Nephron progenitor cell (in vitro differentiated cells): Measurements from ENCODE around the gene MERTK.
A peak's percentile ranks its signal among the peaks of the same experiment; 100 is the strongest.

Experiments used
- DNase-seq: peaks from one replicate; pipeline ENCODE4 v3.0.0; 2021
- H3K27ac Mint-ChIP-seq: 2 replicates; pipeline ENCODE4 v1.8.0; 2021; ENCODE audit warnings: mild to moderate bottlenecking, moderate library complexity, mixed read lengths
- H3K27me3 Mint-ChIP-seq: 2 replicates; pipeline ENCODE4 v1.8.0; 2021; ENCODE audit warnings: mild to moderate bottlenecking, low read depth, mixed read lengths; ENCODE audit not compliant: poor library complexity
- H3K36me3 Mint-ChIP-seq: 2 replicates; pipeline ENCODE4 v1.8.0; 2021; ENCODE audit warnings: low read depth, mixed read lengths
- H3K4me1 Mint-ChIP-seq: 2 replicates; pipeline ENCODE4 v1.8.0; 2021; ENCODE audit warnings: mixed read lengths
- H3K4me3 Mint-ChIP-seq: 2 replicates; pipeline ENCODE4 v1.8.0; 2021; ENCODE audit warnings: mild to moderate bottlenecking, moderate library complexity, mixed read lengths
- H3K9me3 Mint-ChIP-seq: 2 replicates; pipeline ENCODE4 v1.8.0; 2021; ENCODE audit warnings: mild to moderate bottlenecking, moderate library complexity, mixed read lengths
- TF ChIP-seq, protein P1 (sequence below): fragments of 200-600 bp; sonication (generic); IDR thresholded peaks from 2 replicates; pipeline ENCODE4 v1.5.0; 2021; ENCODE audit warnings: antibody characterized with exemption

MERTK gene

GRCh38 chr2:111967018-111967417 is 68.6 kb downstream of the MERTK start:
- Mint-ChIP-seq H3K4me1 (peaks cover 27% of the 10 kb centered on the region), H3K36me3 (peaks cover 10% of the 10 kb centered on the region), H3K4me3 (no peak overlapping the region), H3K27ac (no peak overlapping the region), H3K9me3 (no peaks in the 10 kb centered on the region), H3K27me3 (no peaks in the 10 kb centered on the region)
- TF ChIP-seq, protein P1, sequence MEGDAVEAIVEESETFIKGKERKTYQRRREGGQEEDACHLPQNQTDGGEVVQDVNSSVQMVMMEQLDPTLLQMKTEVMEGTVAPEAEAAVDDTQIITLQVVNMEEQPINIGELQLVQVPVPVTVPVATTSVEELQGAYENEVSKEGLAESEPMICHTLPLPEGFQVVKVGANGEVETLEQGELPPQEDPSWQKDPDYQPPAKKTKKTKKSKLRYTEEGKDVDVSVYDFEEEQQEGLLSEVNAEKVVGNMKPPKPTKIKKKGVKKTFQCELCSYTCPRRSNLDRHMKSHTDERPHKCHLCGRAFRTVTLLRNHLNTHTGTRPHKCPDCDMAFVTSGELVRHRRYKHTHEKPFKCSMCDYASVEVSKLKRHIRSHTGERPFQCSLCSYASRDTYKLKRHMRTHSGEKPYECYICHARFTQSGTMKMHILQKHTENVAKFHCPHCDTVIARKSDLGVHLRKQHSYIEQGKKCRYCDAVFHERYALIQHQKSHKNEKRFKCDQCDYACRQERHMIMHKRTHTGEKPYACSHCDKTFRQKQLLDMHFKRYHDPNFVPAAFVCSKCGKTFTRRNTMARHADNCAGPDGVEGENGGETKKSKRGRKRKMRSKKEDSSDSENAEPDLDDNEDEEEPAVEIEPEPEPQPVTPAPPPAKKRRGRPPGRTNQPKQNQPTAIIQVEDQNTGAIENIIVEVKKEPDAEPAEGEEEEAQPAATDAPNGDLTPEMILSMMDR, result no peak
- no peak for DNase-seq

- Mint-ChIP-seq H3K4me1 (peaks cover 16% of the 10 kb centered on the region), H3K9me3 (no peaks in the 10 kb centered on the region)
Measured at GRCh38 chr2:111970453-111970852, 72.0 kb downstream of the MERTK start.

DNA sequence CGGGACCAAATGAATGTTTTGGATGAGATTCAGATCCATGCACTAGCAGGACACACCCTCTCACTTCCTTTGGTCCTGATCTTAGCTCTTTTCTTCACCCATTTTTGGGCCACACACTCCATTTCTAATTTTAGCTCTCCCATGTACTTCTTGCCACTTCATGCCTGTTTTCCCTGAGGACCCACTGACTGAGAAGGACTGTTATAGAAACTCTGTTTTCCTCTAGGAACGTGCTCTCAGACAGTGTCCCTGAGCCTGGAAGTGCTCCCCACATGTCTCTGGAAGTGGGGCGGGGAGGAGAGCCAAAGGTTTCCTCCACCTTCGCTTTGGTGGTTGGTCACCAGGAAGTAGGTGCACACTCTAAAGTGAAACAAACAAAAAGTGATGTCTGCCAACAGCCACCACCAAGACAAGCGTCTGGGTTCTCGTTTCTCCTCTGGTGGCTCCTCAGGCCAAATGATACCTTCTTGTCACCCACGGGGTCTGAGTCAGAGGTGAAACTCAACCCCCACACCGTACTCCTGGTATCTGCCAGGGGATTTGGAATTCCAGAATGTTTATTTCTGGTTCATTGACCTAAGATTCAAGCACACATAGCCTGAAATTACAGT is 74.7 kb downstream of the MERTK start:
- Mint-ChIP-seq H3K9me3 (peaks cover 19% of the 10 kb centered on the region), H3K27ac (no peak overlapping the region), H3K4me1 (peaks cover 13% of the 10 kb centered on the region), H3K36me3 (peaks cover 44% of the 10 kb centered on the region), H3K27me3 (no peaks in the 10 kb centered on the region), H3K4me3 (no peak overlapping the region)
- TF ChIP-seq, protein P1, result no peak
- no peak for DNase-seq

More at GRCh38 chr2:111970453-111970852, 72.0 kb downstream of the MERTK start:
- DNase-seq, result no peak
- H3K4me3 Mint-ChIP-seq, result no peak overlapping the region
- no peak overlapping the region for H3K27ac Mint-ChIP-seq
- no peaks in the 10 kb centered on the region for H3K27me3 Mint-ChIP-seq
- peaks cover 18% of the 10 kb centered on the region for H3K36me3 Mint-ChIP-seq
- TF ChIP-seq, protein P1, result no peak

DNA sequence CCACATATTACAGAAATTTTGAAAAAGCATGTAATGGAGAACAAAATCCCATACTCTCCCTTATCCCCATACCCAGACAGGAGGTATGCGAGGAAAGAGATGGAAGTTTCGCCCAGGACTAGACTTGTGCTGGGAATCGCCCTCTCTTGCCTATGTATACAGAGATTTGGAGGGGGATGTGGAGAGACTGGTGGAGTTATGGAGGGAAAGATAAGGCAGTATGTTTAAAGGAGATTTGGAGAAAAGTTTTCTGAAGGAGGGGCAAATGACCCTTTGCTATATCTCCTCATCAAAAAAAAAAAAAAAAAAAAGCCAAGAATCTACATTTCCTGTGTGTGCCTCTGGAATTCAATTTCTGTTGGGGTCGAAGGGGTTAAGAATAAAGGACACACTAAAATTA is 75.3 kb downstream of the MERTK start:
- H3K36me3 Mint-ChIP-seq, result peaks cover 46% of the 10 kb centered on the region
- H3K27ac Mint-ChIP-seq, result no peak overlapping the region
- TF ChIP-seq, protein P1, result no peak
- no peak for DNase-seq
- H3K27me3 Mint-ChIP-seq, result no peaks in the 10 kb centered on the region
- H3K4me1 Mint-ChIP-seq, result peaks cover 15% of the 10 kb centered on the region
- peaks cover 25% of the 10 kb centered on the region for H3K9me3 Mint-ChIP-seq
- no peak overlapping the region for H3K4me3 Mint-ChIP-seq

DNA sequence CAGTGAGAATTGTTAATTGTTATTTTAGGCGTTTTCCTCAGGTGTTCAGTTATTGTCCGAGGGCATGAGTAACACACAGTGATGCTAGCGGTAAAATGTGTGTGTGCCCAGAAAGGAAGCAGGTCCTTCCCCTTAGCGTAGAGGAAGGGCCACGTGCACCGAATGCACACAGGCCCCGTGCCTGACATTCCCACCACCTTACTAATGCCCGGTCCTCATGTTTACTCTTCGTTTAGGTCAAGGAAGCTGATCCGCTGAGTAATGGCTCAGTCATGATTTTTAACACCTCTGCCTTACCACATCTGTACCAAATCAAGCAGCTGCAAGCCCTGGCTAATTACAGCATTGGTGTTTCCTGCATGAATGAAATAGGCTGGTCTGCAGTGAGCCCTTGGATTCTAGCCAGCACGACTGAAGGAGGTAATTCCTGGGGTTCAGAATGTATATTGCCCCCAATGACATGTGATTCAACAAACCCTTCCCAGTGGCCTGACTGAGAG is 76.7 kb downstream of the MERTK start:
- peaks cover 29% of the 10 kb centered on the region for H3K9me3 Mint-ChIP-seq
- TF ChIP-seq, protein P1, result no peak
- H3K27ac Mint-ChIP-seq, result no peak overlapping the region
- no peaks in the 10 kb centered on the region for H3K27me3 Mint-ChIP-seq
- H3K36me3 Mint-ChIP-seq, result peaks cover 50% of the 10 kb centered on the region
- no peak overlapping the region for H3K4me3 Mint-ChIP-seq
- no peak for DNase-seq
- peaks cover 28% of the 10 kb centered on the region for H3K4me1 Mint-ChIP-seq

- Mint-ChIP-seq H3K9me3 (peaks cover 29% of the 10 kb centered on the region), H3K4me1 (peaks cover 31% of the 10 kb centered on the region), H3K4me3 (no peak overlapping the region), H3K27ac (peak overlapping the region; percentile 39), H3K36me3 (peaks cover 50% of the 10 kb centered on the region), H3K27me3 (no peaks in the 10 kb centered on the region)
- TF ChIP-seq, protein P1, result no peak
- DNase-seq, result no peak
Measured at GRCh38 chr2:111975819-111976218, 77.4 kb downstream of the MERTK start.
